ENCODE data around the gene FUCA1. TPM values are rescaled to one million over a fixed set of nuclear protein-coding genes. Genes with fewer than 3 reads are reported as not detected.

FUCA1 gene
- total and polyA plus RNA-seq, 10 of the 15 experiments (the other 5 are each of a cell fraction or from before 2014, with no cell fraction given), result 33.3 to 117 (median 52.6) TPM

DNA sequence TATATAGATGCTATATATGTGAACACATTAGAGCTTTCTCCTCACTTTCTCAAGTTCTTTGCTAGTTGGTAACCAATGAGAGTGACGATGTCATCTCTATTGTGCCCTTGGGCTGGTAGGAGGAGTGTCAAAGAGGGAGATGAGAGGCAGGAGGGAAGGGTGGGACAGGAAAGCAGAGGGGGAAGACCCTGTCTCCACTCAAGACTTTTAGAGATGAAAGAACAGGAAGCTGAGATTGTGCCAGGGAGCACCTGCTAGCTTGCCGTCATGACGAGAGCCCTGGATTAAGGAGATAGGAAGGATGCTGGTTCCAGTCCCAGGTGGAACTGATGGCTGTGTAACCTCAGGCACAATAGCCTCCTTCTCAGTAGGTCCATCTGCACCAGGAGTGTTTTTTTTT lies 28.4 kb upstream of the FUCA1 start (continued):
- TF ChIP-seq, protein P1, sequence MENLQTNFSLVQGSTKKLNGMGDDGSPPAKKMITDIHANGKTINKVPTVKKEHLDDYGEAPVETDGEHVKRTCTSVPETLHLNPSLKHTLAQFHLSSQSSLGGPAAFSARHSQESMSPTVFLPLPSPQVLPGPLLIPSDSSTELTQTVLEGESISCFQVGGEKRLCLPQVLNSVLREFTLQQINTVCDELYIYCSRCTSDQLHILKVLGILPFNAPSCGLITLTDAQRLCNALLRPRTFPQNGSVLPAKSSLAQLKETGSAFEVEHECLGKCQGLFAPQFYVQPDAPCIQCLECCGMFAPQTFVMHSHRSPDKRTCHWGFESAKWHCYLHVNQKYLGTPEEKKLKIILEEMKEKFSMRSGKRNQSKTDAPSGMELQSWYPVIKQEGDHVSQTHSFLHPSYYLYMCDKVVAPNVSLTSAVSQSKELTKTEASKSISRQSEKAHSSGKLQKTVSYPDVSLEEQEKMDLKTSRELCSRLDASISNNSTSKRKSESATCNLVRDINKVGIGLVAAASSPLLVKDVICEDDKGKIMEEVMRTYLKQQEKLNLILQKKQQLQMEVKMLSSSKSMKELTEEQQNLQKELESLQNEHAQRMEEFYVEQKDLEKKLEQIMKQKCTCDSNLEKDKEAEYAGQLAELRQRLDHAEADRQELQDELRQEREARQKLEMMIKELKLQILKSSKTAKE (IDR thresholded peaks at IDR 0.05; ENCODE audit: low read depth, poor library complexity, severe bottlenecking), result no peak
- TF ChIP-seq DPF2 (IDR thresholded peaks at IDR 0.05) (no peak), RUNX3 (IDR thresholded peaks at IDR 0.05; ENCODE audit: low read length) (0 out of 2 replicates have a peak, but pooled peaks have one; percentile 2)

DNA sequence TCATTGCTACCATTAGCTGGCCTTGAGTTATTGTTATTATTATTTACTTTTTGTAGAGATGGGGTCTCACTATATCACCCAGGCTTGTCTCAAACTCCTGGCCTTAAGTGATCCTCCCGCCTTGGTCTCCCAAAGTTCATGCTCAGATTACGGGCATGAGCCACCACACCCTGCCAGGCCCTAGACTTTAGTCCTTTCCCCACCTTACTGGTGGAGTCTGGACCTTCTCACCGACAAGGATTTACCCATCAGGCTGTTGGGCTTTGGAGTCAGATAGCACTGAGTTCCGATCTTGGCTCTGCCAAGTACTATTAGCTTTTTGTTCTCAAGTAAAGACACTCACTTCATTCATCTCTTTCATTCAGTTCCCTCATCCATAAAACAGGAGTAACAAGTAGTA lies 27.9 kb upstream of the FUCA1 start:
- Histone ChIP-seq H3K4me2 (ENCODE audit: control insufficient read depth, insufficient read depth) (no peak overlapping the region), H3K4me3 (no peak overlapping the region), H3K36me3 (ENCODE audit: control insufficient read depth in 2 of 2, insufficient read depth in 2 of 2, low read length in 1 of 2) (peaks cover 0 to 2% of the 10 kb centered on the region in 2 experiments; a peak in 1 of 4 replicates), H3K79me2 (ENCODE audit: control insufficient read depth, insufficient read depth, low read length) (peaks cover 39% of the 10 kb centered on the region), H3K9ac (ENCODE audit: control insufficient read depth, insufficient read depth, low read length) (no peak overlapping the region), H3K9me3 (replicated peaks; ENCODE audit: control insufficient read depth, insufficient read depth, low read length) (no peaks in the 10 kb centered on the region; the same call in 2 of the 3 replicates), H3K27me3 (replicated peaks in 1 of 2; ENCODE audit: control insufficient read depth in 2 of 2, insufficient read depth in 2 of 2, low read length in 1 of 2) (no peaks in the 10 kb centered on the region), H3K27ac (ENCODE audit: control insufficient read depth, insufficient read depth) (peak overlapping the region; percentile 80), H4K20me1 (ENCODE audit: control insufficient read depth, insufficient read depth) (no peaks in the 10 kb centered on the region), H3K4me1 (ENCODE audit: control insufficient read depth, insufficient read depth, low read length) (peaks cover 45% of the 10 kb centered on the region), H2AFZ (ENCODE audit: control insufficient read depth, low read depth, low read length) (no peak overlapping the region)
- no TSS peak for BruUV-seq (replicated peaks)
- intact Hi-C loops (cut with micrococcal nuclease; ENCODE audit: unreplicated experiment) (no loop called here), in situ Hi-C loops (cut with MboI) (no loop called here)
- DNase-seq (ENCODE audit: low read depth, low spot score) (no peak), ATAC-seq (no peak), FAIRE-seq (no peak)
- 61% methylated on average over 4 of the region's 4 CpGs for WGBS (ENCODE audit: insufficient coverage, insufficient replicate concordance, low lambda C conversion rate, missing lambda C conversion rate)
- ChIA-PET SMC1A (ENCODE audit: uncharacterized antibody, unreplicated experiment) (interaction anchor here (0.7 to 3.1 kb wide), 4 partner anchors 13 to 372 kb away, joined by 3 to 14 read pairs (median 3); no protein-coding TSS in a partner anchor), POLR2A (interaction anchor here (0.7 kb wide), 1 partner anchor 21 kb away, joined by 4 read pairs; no protein-coding TSS in a partner anchor), RAD21 (ENCODE audit: unreplicated experiment) (interaction anchor here (0.9 to 1.4 kb wide), 3 partner anchors 12 to 20 kb away, joined by 3 to 4 read pairs (median 4); no protein-coding TSS in a partner anchor), CTCF (interaction anchor here (0.8 to 1.4 kb wide), 3 partner anchors 14 to 30 kb away, joined by 3 to 4 read pairs (median 3); no protein-coding TSS in a partner anchor)
- TF ChIP-seq SMARCA5 (IDR thresholded peaks at IDR 0.05) (no peak), KLF5 (IDR thresholded peaks at IDR 0.05; ENCODE audit: partially characterized antibody) (no peak), POU2F2 (IDR thresholded peaks at IDR 0.05; ENCODE audit: borderline replicate concordance, low read depth, low read length) (no peak), RBBP5 (conservative IDR thresholded peaks at IDR 0.05) (no peak), FOXK2 (IDR thresholded peaks at IDR 0.05) (no peak), HCFC1 (IDR thresholded peaks at IDR 0.05; ENCODE audit: low read length) (no peak)
- TF ChIP-seq, protein P2, sequence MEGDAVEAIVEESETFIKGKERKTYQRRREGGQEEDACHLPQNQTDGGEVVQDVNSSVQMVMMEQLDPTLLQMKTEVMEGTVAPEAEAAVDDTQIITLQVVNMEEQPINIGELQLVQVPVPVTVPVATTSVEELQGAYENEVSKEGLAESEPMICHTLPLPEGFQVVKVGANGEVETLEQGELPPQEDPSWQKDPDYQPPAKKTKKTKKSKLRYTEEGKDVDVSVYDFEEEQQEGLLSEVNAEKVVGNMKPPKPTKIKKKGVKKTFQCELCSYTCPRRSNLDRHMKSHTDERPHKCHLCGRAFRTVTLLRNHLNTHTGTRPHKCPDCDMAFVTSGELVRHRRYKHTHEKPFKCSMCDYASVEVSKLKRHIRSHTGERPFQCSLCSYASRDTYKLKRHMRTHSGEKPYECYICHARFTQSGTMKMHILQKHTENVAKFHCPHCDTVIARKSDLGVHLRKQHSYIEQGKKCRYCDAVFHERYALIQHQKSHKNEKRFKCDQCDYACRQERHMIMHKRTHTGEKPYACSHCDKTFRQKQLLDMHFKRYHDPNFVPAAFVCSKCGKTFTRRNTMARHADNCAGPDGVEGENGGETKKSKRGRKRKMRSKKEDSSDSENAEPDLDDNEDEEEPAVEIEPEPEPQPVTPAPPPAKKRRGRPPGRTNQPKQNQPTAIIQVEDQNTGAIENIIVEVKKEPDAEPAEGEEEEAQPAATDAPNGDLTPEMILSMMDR (IDR thresholded peaks at IDR 0.05 in 2 of 3, conservative IDR thresholded peaks at IDR 0.05 in 1 of 3; ENCODE audit: control insufficient read depth in 2 of 3, extremely low read depth in 1 of 3, insufficient read depth in 1 of 3, low read depth in 3 of 3, low read length in 3 of 3), result no peak
- TF ChIP-seq, protein P3, sequence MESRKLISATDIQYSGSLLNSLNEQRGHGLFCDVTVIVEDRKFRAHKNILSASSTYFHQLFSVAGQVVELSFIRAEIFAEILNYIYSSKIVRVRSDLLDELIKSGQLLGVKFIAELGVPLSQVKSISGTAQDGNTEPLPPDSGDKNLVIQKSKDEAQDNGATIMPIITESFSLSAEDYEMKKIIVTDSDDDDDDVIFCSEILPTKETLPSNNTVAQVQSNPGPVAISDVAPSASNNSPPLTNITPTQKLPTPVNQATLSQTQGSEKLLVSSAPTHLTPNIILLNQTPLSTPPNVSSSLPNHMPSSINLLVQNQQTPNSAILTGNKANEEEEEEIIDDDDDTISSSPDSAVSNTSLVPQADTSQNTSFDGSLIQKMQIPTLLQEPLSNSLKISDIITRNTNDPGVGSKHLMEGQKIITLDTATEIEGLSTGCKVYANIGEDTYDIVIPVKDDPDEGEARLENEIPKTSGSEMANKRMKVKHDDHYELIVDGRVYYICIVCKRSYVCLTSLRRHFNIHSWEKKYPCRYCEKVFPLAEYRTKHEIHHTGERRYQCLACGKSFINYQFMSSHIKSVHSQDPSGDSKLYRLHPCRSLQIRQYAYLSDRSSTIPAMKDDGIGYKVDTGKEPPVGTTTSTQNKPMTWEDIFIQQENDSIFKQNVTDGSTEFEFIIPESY (IDR thresholded peaks at IDR 0.05), result no peak
- TF ChIP-seq, protein P4, sequence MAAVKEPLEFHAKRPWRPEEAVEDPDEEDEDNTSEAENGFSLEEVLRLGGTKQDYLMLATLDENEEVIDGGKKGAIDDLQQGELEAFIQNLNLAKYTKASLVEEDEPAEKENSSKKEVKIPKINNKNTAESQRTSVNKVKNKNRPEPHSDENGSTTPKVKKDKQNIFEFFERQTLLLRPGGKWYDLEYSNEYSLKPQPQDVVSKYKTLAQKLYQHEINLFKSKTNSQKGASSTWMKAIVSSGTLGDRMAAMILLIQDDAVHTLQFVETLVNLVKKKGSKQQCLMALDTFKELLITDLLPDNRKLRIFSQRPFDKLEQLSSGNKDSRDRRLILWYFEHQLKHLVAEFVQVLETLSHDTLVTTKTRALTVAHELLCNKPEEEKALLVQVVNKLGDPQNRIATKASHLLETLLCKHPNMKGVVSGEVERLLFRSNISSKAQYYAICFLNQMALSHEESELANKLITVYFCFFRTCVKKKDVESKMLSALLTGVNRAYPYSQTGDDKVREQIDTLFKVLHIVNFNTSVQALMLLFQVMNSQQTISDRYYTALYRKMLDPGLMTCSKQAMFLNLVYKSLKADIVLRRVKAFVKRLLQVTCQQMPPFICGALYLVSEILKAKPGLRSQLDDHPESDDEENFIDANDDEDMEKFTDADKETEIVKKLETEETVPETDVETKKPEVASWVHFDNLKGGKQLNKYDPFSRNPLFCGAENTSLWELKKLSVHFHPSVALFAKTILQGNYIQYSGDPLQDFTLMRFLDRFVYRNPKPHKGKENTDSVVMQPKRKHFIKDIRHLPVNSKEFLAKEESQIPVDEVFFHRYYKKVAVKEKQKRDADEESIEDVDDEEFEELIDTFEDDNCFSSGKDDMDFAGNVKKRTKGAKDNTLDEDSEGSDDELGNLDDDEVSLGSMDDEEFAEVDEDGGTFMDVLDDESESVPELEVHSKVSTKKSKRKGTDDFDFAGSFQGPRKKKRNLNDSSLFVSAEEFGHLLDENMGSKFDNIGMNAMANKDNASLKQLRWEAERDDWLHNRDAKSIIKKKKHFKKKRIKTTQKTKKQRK (IDR thresholded peaks at IDR 0.05; ENCODE audit: low read depth, low read length), result no peak
